Ovary (tissue), 3 donors: ENCODE data around the gene GABRG3.

ENCODE experiments used
- CTCF ChIP-seq, 3 donors: fragments of 450-650 bp in 2 of 3; fragments of 200-600 bp in 1 of 3; IDR thresholded peaks; one replicate each; pipeline versions ENCODE4 v1.5.1 to v1.8.0; 2016 to 2022; ENCODE audit warnings: antibody characterized with exemption in 3 of 3, mild to moderate bottlenecking in 1 of 3
- EP300 ChIP-seq: sonication (generic); formaldehyde crosslinking; IDR thresholded peaks from one replicate; pipeline ENCODE4 v1.6.1; 2017; ENCODE audit warnings: antibody characterized with exemption
- POLR2A ChIP-seq: fragments of 450-650 bp; IDR thresholded peaks from one replicate; pipeline ENCODE4 v1.6.1; 2017; ENCODE audit warnings: antibody characterized with exemption, mild to moderate bottlenecking, moderate library complexity
- donor health status: DM: no; HTN: no; CAD: no.

- no peak for TF ChIP-seq POLR2A
- TF ChIP-seq CTCF (IDR thresholded peaks at IDR 0.05): no peak
- TF ChIP-seq EP300: no peak
Observed at GRCh38 chr15:27196691-27197090, 225.7 kb downstream of the GABRG3 start.
